Kidney capillary endothelial cell (primary cell): ENCODE measurements around the gene VTN.
A peak's percentile ranks its signal among the peaks of the same experiment; 100 is the strongest.

Source experiments
- DNase-seq: peaks from one replicate; pipeline ENCODE4 v3.0.0-alpha.2; 2018; ENCODE audit warnings: low spot score

VTN gene

GRCh38 chr17:28395968-28396367 lies 25.9 kb upstream of the VTN start:
- no peak for DNase-seq

- DNase-seq = no peak
Observed at GRCh38 chr17:28395426-28395825, 25.3 kb upstream of the VTN start.

DNA sequence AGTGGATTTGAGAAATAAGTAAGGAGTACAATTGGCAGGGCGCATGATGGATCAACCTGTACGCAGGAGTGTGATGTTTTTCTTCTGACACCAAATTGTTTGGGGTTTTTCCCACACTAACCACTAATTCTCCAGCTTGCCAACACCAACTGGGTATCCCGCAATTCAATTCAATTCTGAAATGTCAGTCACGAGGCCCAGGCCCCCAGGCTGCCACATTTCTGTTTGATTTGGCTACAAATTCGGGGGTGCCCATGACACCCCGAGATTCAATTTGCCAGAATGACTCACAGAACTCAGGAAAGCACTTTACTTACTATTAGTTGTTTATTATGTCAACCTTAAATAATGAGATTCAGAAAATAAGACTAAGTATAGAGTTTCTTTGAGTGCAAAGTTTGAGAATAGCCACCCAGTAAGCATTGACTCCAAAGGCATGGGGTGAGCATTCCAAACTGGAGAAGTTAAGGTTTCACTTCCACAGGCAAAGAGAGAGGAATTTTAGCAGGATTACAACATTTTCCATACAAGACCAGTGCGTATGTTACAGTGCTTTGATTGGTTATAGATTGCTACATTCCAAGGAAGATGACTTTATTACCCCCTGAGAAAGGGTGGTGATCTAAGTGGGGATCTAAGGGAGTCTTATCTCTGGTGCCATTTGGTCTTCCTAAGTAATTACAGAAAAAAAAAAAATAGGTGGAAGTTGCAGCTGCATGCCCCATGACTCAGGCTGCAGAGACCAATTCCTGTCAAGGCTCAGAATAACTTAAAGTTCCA lies 24.4 kb upstream of the VTN start:
- DNase-seq = peak; percentile 16

- DNase-seq = no peak
Observed at GRCh38 chr17:28392491-28392890, 22.4 kb upstream of the VTN start.

GRCh38 chr17:28391401-28391800 lies 21.3 kb upstream of the VTN start:
- no peak for DNase-seq

DNA sequence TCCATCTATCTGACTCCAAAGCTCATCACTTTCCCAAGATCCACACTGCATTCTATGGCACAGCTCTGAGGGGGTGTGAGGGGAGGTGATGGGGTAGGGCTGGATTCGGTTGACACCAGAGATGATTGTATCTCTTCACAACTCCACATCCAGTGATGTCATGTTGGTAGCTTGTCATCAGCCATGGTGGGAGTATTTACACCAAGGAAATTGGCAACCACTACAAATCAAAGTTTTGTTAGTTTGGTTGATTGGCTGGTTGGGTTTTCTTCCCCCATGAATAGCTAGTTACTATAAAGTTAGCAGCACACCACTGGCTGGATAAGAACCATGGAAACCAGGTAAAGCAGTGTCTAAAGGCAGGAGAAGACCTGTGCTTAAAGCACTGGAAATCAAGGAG lies 20.9 kb upstream of the VTN start:
- DNase-seq = no peak

- no peak for DNase-seq
Observed at GRCh38 chr17:28390563-28390962, 20.5 kb upstream of the VTN start.

GRCh38 chr17:28390141-28390540 lies 20.0 kb upstream of the VTN start:
- no peak for DNase-seq

DNA sequence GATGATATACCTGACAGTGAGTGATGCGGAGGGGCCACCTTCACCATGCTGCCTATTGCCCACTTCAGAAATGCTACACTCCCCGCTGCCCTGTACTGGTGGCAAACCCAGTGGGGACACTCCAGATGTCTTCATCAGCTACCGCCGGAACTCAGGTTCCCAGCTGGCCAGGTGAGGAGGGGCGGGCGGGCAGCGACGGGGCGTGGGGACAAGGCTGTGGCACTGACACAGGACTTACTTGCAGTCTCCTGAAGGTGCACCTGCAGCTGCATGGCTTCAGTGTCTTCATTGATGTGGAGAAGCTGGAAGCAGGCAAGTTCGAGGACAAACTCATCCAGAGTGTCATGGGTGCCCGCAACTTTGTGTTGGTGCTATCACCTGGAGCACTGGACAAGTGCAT lies 18.0 kb upstream of the VTN start:
- DNase-seq = no peak

GRCh38 chr17:28386391-28386790 lies 16.3 kb upstream of the VTN start:
- DNase-seq = no peak

- DNase-seq = no peak
Observed at GRCh38 chr17:28385406-28385805, 15.3 kb upstream of the VTN start.

GRCh38 chr17:28385037-28385400 lies 14.9 kb upstream of the VTN start:
- DNase-seq = no peak

DNA sequence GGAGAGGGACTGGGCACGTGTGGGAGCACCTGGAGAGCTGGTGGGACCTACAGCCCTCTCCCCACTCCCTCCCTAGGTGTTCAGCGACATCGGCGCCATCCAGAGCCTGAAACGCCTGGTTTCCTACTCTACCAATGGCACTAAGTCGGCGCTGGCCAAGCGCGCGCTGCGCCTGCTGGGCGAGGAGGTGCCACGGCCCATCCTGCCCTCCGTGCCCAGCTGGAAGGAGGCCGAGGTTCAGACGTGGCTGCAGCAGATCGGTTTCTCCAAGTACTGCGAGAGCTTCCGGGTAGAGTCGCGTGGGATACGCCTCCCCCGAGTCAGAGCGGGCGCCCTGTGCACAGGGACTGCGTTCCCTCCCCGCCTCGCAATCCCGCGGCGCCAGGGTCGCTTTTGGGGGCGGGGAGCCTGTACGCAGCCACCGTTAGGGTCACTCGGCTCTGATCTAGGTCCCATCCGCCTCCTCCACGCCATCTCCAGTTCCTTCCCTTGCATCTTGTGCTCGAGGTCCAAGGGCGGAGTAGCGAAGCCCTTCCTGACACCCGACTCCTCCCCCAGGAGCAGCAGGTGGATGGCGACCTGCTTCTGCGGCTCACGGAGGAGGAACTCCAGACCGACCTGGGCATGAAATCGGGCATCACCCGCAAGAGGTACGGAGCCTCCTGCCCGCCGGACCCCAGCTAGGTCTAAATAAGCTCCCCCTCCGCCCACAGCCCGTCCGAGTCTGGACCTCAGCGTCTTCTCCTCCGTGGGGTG lies 14.4 kb upstream of the VTN start:
- no peak for DNase-seq

DNA sequence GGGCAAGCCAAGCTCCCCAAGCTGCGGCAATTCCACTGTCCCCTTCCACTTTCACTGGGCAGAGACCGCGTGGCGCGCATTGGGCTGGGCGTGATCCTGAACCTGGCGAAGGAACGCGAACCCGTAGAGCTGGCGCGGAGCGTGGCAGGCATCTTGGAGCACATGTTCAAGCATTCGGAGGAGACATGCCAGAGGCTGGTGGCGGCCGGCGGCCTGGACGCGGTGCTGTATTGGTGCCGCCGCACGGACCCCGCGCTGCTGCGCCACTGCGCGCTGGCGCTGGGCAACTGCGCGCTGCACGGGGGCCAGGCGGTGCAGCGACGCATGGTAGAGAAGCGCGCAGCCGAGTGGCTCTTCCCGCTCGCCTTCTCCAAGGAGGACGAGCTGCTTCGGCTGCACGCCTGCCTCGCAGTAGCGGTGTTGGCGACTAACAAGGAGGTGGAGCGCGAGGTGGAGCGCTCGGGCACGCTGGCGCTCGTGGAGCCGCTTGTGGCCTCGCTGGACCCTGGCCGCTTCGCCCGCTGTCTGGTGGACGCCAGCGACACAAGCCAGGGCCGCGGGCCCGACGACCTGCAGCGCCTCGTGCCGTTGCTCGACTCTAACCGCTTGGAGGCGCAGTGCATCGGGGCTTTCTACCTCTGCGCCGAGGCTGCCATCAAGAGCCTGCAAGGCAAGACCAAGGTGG lies 11.2 kb upstream of the VTN start:
- DNase-seq = peak; percentile 44

GRCh38 chr17:28379814-28380801 lies 10.0 kb upstream of the VTN start:
- DNase-seq = no peak

DNA sequence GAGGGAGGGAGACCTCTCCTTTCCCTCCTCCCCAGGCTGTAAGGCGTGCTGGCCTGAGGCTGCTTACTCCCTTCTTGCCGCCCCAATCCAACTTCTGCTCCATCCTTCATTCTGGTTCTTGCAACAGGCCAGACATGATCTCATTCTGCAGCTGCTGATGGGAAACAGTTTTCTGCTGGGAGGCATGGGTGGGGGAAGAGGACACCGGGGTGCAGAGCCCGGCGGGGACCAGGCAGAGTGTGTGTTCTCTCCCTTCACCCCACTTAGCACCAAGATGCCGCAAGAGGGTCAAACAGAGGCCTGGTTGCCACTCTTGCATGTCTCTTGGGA lies 2.8 kb upstream of the VTN start:
- DNase-seq = no peak

- no peak for DNase-seq
Observed at GRCh38 chr17:28372203-28372944, 2.3 kb upstream of the VTN start.

DNA sequence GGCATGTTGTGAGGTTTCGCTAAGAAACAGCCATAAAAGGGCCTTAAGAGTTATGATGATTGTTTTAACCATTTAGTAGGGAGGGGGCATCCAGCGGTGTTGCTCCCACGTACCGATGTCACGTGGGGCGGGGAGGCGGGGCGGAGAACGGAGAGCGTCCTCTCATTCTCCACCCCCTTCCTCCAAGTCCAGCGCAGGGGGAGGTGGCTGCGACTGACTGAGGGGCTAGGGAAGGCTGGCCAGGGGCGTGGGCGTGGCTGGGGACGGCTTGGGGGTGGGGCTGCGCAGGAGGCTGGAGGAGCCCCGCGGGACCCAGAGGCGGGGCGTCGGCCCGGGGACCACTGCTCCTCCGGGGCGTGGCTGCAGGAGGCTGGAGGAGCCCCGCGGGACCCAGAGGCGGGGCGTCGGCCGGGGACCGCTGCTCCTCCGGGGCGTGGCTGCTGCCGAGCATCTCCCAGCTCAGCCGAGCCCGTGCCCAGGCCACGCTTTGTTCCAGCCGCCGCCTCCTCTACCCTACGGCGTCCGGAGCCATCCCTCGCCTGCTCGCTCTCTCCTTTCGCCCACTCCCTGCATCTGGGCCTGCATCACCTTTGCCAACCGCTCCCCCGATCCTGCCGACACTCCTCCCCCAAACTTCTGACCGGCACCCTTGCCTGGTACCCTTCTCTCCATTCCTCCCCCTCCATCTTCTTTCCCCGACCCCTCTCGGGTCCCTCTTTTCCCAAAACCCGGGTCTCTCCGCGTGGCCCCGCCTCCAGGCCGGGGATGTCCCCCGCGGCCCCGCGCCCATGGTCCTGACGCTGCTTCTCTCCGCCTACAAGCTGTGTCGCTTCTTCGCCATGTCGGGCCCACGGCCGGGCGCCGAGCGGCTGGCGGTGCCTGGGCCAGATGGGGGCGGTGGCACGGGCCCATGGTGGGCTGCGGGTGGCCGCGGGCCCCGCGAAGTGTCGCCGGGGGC lies 1.4 kb upstream of the VTN start, which contains the start of gene SARM1:
Gene SARM1 (plus strand): TSS at position 450 of the 958 bp plus-strand sequence. CDS start 339 bp downstream, at position 789.
- no peak for DNase-seq

DNA sequence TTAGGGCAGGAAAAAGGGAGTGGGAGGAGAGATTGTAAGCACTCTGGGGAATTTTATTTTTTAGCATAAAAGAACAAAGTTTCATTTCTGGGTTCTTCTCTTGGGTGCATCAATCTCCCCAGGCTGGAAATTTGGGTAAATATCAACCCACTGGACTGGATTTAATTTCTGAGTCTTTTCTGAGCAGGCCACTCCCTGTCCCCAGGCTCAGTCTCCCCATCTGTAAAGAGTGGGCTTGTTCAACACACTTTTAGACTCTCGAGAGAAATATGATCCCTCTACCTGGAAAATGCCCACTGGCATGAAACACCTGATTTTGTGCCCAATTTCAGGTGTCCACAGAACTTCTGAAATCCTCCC lies 617 bp upstream of the VTN start:
- no peak for DNase-seq

DNA sequence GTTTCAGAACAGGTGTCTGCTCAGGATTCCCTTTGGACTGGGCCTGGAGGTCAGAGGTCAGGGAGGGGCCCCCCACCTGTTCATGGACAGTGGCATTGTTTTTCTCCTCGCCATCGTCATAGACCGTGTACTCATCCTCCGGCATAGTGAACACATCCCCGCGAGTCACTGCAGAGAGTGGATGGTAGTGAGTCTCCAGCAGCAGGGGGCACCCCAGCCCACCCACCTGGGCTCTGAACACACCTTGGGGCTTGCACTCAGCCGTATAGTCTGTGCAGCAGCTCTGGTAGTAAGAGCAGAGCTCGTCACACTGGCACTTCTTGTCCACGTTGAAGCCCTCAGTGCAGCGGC lies 448 bp downstream of the VTN start:
- no peak for DNase-seq
